ENCODE measurements around the gene METTL15. TPM values are rescaled to one million over a fixed set of nuclear protein-coding genes. Genes with fewer than 3 reads are reported as not detected.

METTL15 gene
- total RNA-seq, 1 experiment from 2014 or later, result 31.3 TPM

DNA sequence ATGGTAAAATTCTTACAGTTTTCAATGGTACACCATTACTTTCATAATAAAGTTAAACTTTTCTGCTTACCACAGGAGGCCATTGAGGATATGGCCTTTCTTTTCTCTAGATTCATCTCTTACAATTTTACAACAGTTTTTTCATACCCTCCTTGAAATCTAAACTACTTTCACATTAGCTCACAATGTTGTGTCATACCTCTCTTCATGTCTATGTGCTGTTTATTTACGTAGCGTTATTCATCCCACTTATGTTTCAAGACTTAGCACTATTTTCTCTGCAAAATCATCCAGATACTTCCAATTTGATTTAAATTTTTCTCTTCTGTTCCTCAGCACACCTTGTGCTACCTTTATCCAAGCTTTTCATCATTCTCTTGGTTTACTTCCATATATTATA, 123.3 kb downstream of the METTL15 start:
- no peak for DNase-seq (ENCODE audit: low spot score)
- TF ChIP-seq, protein P1, sequence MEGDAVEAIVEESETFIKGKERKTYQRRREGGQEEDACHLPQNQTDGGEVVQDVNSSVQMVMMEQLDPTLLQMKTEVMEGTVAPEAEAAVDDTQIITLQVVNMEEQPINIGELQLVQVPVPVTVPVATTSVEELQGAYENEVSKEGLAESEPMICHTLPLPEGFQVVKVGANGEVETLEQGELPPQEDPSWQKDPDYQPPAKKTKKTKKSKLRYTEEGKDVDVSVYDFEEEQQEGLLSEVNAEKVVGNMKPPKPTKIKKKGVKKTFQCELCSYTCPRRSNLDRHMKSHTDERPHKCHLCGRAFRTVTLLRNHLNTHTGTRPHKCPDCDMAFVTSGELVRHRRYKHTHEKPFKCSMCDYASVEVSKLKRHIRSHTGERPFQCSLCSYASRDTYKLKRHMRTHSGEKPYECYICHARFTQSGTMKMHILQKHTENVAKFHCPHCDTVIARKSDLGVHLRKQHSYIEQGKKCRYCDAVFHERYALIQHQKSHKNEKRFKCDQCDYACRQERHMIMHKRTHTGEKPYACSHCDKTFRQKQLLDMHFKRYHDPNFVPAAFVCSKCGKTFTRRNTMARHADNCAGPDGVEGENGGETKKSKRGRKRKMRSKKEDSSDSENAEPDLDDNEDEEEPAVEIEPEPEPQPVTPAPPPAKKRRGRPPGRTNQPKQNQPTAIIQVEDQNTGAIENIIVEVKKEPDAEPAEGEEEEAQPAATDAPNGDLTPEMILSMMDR (conservative IDR thresholded peaks at IDR 0.05; ENCODE audit: low read depth, low read length), result no peak
- TF ChIP-seq EZH2 (IDR thresholded peaks at IDR 0.05; ENCODE audit: borderline replicate concordance, low read depth, low read length, poor library complexity, severe bottlenecking), result no peak
- ChIA-PET POLR2A (ENCODE audit: low non-redundant PET) (no interaction called here), CTCF (no interaction called here)
- Histone ChIP-seq H3K9me3 (ENCODE audit: low read depth, low read length, poor library complexity, severe bottlenecking) (no peaks in the 10 kb centered on the region), H3K36me3 (ENCODE audit: insufficient read depth, low read length, poor library complexity, severe bottlenecking) (no peaks in the 10 kb centered on the region), H3K27me3 (replicated peaks; ENCODE audit: insufficient read depth, low read depth, low read length, poor library complexity) (no peaks in the 10 kb centered on the region), H3K27ac (ENCODE audit: low read depth, low read length, poor library complexity, severe bottlenecking) (no peak overlapping the region), H3K4me1 (ENCODE audit: insufficient read depth, low read length, poor library complexity, severe bottlenecking) (peaks cover 8% of the 10 kb centered on the region), H3K4me3 (ENCODE audit: low read depth, low read length, poor library complexity, severe bottlenecking) (no peak overlapping the region)
- BruUV-seq (replicated peaks), result no TSS peak
- intact Hi-C loops (cut with micrococcal nuclease; ENCODE audit: unreplicated experiment), result no loop called here

- CTCF ChIA-PET, result no interaction called here
- TF ChIP-seq, protein P1 (conservative IDR thresholded peaks at IDR 0.05; ENCODE audit: low read depth, low read length), result no peak
- TF ChIP-seq EZH2 (IDR thresholded peaks at IDR 0.05; ENCODE audit: borderline replicate concordance, low read depth, low read length, poor library complexity, severe bottlenecking), result no peak
- BruUV-seq (replicated peaks), result no TSS peak
Observed at GRCh38 chr11:28232649-28233048, 124.5 kb downstream of the METTL15 start.

DNA sequence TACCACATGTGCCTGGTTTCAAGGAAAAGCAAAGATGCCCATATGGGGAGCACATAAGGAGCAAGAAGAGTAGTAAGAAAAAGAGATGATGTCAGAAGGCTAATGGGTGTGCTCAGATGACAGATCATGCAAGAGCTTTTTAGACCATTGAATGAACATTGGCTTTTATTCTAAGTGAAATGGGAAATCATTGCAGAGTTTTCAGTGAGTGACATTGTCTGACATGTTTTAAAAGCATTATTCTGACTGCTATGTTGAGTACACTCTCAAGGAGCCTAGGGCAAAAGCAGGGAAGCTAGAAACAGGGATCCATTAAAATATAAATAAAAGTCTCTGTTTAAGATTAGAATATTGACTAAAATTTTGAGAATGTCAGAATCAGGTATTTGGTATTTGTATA, 133.6 kb downstream of the METTL15 start:
- Histone ChIP-seq H3K36me3 (ENCODE audit: insufficient read depth, low read length, poor library complexity, severe bottlenecking) (no peaks in the 10 kb centered on the region), H3K27me3 (replicated peaks; ENCODE audit: insufficient read depth, low read depth, low read length, poor library complexity) (no peaks in the 10 kb centered on the region), H3K9me3 (ENCODE audit: low read depth, low read length, poor library complexity, severe bottlenecking) (no peaks in the 10 kb centered on the region), H3K4me3 (ENCODE audit: low read depth, low read length, poor library complexity, severe bottlenecking) (no peak overlapping the region), H3K4me1 (ENCODE audit: insufficient read depth, low read length, poor library complexity, severe bottlenecking) (no peaks in the 10 kb centered on the region), H3K27ac (ENCODE audit: low read depth, low read length, poor library complexity, severe bottlenecking) (no peak overlapping the region)
- CTCF ChIA-PET, result no interaction called here
- no TSS peak for BruUV-seq (replicated peaks)
- DNase-seq (ENCODE audit: low spot score), result no peak
- no peak for TF ChIP-seq EZH2 (IDR thresholded peaks at IDR 0.05; ENCODE audit: borderline replicate concordance, low read depth, low read length, poor library complexity, severe bottlenecking)
- TF ChIP-seq, protein P1 (conservative IDR thresholded peaks at IDR 0.05; ENCODE audit: low read depth, low read length), result no peak
- intact Hi-C loops (cut with micrococcal nuclease; ENCODE audit: unreplicated experiment), result no loop called here
- POLR2A ChIA-PET (ENCODE audit: low non-redundant PET), result no interaction called here

More at GRCh38 chr11:28232649-28233048, 124.5 kb downstream of the METTL15 start:
- Histone ChIP-seq H3K36me3 (ENCODE audit: insufficient read depth, low read length, poor library complexity, severe bottlenecking) (no peaks in the 10 kb centered on the region), H3K4me3 (ENCODE audit: low read depth, low read length, poor library complexity, severe bottlenecking) (no peak overlapping the region), H3K4me1 (ENCODE audit: insufficient read depth, low read length, poor library complexity, severe bottlenecking) (peaks cover 6% of the 10 kb centered on the region), H3K27ac (ENCODE audit: low read depth, low read length, poor library complexity, severe bottlenecking) (no peak overlapping the region), H3K9me3 (ENCODE audit: low read depth, low read length, poor library complexity, severe bottlenecking) (no peaks in the 10 kb centered on the region), H3K27me3 (replicated peaks; ENCODE audit: insufficient read depth, low read depth, low read length, poor library complexity) (no peaks in the 10 kb centered on the region)
- no peak for DNase-seq (ENCODE audit: low spot score)
- POLR2A ChIA-PET (ENCODE audit: low non-redundant PET), result no interaction called here
- intact Hi-C loops (cut with micrococcal nuclease; ENCODE audit: unreplicated experiment), result no loop called here
